PC-9 (cell line): ENCODE results near the gene EMC10. TPM values are rescaled to one million over a fixed set of nuclear protein-coding genes. Genes with fewer than 3 reads are reported as not detected.

Source experiments
- BruUV-seq: library from RNA; stranded (reverse); fragments of 400-500 nt; replicated peaks from 2 replicates; lab custom pipeline; 2021; lab: Mats Ljungman, UMichigan
- CTCF ChIA-PET: fragments of 300-600 bp; sonication (Branson Sonifier 250); formaldehyde crosslinking; loops from one replicate; lab custom pipeline; 2022; ENCODE audit warnings: antibody characterized with exemption; lab: Charles Lee
- POLR2A ChIA-PET: fragments of 300-600 bp; sonication (Branson Sonifier 250); formaldehyde crosslinking; loops from one replicate; lab custom pipeline; 2022; ENCODE audit warnings: antibody characterized with exemption; ENCODE audit not compliant: unreplicated experiment; lab: Charles Lee
- DNase-seq, 2 experiments: peaks; one replicate each; pipeline versions ENCODE4 v3.0.0 to v3.0.0-alpha.2; 2015 to 2022; ENCODE audit warnings: mixed read lengths in 1 of 2
- H2AFZ ChIP-seq: fragments of 200-600 bp; sonication (generic); 2 replicates; pipeline ENCODE4 v1.8.1; 2017; ENCODE audit warnings: antibody characterized with exemption
- H3F3A ChIP-seq: fragments of 200-600 bp; sonication (generic); 2 replicates; pipeline ENCODE4 v1.8.1; 2017; ENCODE audit warnings: antibody characterized with exemption, mild to moderate bottlenecking, low read depth; ENCODE audit not compliant: insufficient read depth
- H3K27ac ChIP-seq: fragments of 200-600 bp; sonication (generic); 2 replicates; pipeline ENCODE4 v1.6.1; 2016; ENCODE audit warnings: mixed run types
- H3K27me3 ChIP-seq: fragments of 200-600 bp; sonication (generic); 2 replicates; pipeline ENCODE4 v1.6.1; 2016; ENCODE audit warnings: low read depth, mixed run types; ENCODE audit not compliant: insufficient read depth
- H3K36me3 ChIP-seq: fragments of 200-600 bp; sonication (generic); 2 replicates; pipeline ENCODE4 v1.6.1; 2016; ENCODE audit warnings: low read depth, mixed run types
- H3K4me1 ChIP-seq: fragments of 200-600 bp; sonication (generic); replicated peaks from 2 replicates; pipeline ENCODE4 v1.6.1; 2016; ENCODE audit warnings: mixed run types; ENCODE audit not compliant: insufficient read depth
- H3K4me2 ChIP-seq: fragments of 200-600 bp; sonication (generic); 2 replicates; pipeline ENCODE4 v1.6.1; 2017; ENCODE audit warnings: mixed run types
- H3K4me3 ChIP-seq: fragments of 200-600 bp; sonication (generic); 2 replicates; pipeline ENCODE4 v1.6.1; 2016; ENCODE audit warnings: mixed run types
- H3K79me2 ChIP-seq: fragments of 200-600 bp; sonication (generic); 2 replicates; pipeline ENCODE4 v1.6.1; 2017; ENCODE audit warnings: low read depth, mixed run types
- H3K9me2 ChIP-seq: fragments of 200-600 bp; sonication (generic); 2 replicates; pipeline ENCODE4 v1.8.1; 2017; ENCODE audit warnings: mild to moderate bottlenecking; ENCODE audit not compliant: insufficient read depth
- H3K9me3 ChIP-seq: fragments of 200-600 bp; sonication (generic); 2 replicates; pipeline ENCODE4 v1.8.1; 2016; ENCODE audit warnings: low read depth; ENCODE audit not compliant: insufficient read depth
- H4K20me1 ChIP-seq: fragments of 200-600 bp; sonication (generic); 2 replicates; pipeline ENCODE4 v1.8.1; 2017; ENCODE audit not compliant: insufficient read depth
- CTCF ChIP-seq: fragments of 200-600 bp; sonication (generic); conservative IDR thresholded peaks from 2 replicates; pipeline ENCODE4 v1.6.1; 2017; ENCODE audit warnings: mixed run types, antibody characterized with exemption, mild to moderate bottlenecking, moderate library complexity
- EZH2 ChIP-seq: fragments of 200-600 bp; sonication (generic); IDR thresholded peaks from 2 replicates; pipeline ENCODE4 v1.8.0; 2017; ENCODE audit warnings: antibody characterized with exemption, low read depth
- intact Hi-C: fragments of 100-400 bp; cut with micrococcal nuclease; formaldehyde crosslinking; loops from one replicate; pipeline ENCODE4 v1.10.0; 2022; ENCODE audit not compliant: unreplicated experiment
- total RNA-seq: library from RNA; stranded (reverse); gene quantifications from 2 replicates; pipeline ENCODE4 v1.2.3, GENCODE V29; 2021

EMC10 gene
- total RNA-seq, 1 experiment from 2014 or later: 118 TPM

DNA sequence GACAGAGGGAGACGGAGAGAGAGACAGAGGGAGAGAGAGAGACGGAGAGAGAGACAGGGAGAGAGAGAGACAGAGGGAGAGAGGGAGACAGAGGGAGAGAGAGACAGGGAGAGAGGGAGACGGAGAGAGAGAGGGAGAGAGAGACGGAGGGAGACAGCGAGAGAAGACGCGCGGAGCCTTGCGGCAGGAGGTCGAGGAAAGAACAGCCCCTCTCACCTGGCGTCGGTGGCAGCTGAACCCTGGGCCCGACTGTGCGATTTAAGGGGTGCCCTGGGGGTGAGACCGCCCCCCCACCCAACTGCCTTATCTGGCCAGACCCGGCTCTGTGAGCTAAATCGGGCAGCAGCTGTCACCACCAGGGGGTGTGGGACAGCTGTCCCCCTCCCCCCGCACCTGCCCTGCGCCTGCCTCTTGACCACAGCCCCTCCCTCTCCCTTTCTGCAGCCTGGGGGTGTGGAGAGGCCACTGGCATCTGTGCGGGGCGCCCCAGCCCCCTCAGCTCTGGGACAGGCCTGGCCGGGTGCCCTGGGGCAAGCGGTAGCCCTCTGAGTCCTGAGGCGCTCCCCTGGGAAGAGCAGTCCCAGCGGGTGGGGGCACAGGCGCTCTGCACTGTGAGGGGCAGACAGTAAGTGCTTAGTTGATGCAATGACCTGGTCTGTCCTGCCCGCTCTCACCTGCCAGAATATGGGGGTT is 23.9 kb downstream of the EMC10 start:
- CTCF ChIA-PET: no interaction called here
- Histone ChIP-seq H3K27ac (no peak overlapping the region), H2AFZ (no peak overlapping the region), H3K36me3 (no peaks in the 10 kb centered on the region), H3K9me2 (no peaks in the 10 kb centered on the region), H3K4me3 (no peak overlapping the region), H3K9me3 (no peaks in the 10 kb centered on the region), H3K4me1 (no peaks in the 10 kb centered on the region), H3K79me2 (no peaks in the 10 kb centered on the region), H3K27me3 (no peaks in the 10 kb centered on the region), H3F3A (peaks cover 1% of the 10 kb centered on the region; the same call in 1 of the 2 replicates), H4K20me1 (no peaks in the 10 kb centered on the region), H3K4me2 (no peak overlapping the region)
- no TSS peak for BruUV-seq
- no peak for TF ChIP-seq EZH2
- no peak; the same call in 1 of the 2 replicates for TF ChIP-seq CTCF
- POLR2A ChIA-PET: no interaction called here
- intact Hi-C loops: no loop called here
- no peak for DNase-seq

GRCh38 chr19:50500753-50501151 is 24.4 kb downstream of the EMC10 start:
- Histone ChIP-seq H3K36me3 (no peaks in the 10 kb centered on the region), H2AFZ (no peak overlapping the region), H3K4me2 (no peak overlapping the region), H3K4me3 (no peak overlapping the region), H3K27me3 (no peaks in the 10 kb centered on the region), H3K9me3 (no peaks in the 10 kb centered on the region), H4K20me1 (no peaks in the 10 kb centered on the region), H3K79me2 (no peaks in the 10 kb centered on the region), H3K27ac (no peak overlapping the region), H3K9me2 (no peaks in the 10 kb centered on the region), H3K4me1 (no peaks in the 10 kb centered on the region), H3F3A (no peaks in the 10 kb centered on the region)
- no peak for DNase-seq
- intact Hi-C loops: no loop called here
- TF ChIP-seq CTCF (no peak), EZH2 (no peak)
- ChIA-PET CTCF (no interaction called here), POLR2A (no interaction called here)
- BruUV-seq: no TSS peak

DNA sequence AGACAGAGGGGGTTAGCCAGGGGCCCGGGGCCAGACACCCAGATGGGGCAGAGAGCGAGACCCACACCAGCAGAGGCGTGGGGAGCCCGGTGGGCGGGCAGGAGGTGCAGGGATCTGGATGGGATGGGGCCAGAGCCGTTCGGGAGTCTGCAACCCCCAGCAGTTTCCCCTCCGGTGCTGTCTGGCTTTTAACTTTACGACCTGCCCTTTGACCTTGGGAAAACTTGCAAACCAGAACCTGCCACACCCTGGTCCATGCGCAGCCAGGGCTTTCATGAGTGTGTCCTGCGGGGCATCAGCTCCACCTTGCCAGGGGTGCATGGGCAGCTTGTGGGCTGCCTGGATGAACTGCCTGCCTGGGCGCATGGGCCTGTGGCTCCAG is 24.9 kb downstream of the EMC10 start:
- no TSS peak for BruUV-seq
- Histone ChIP-seq H3F3A (no peaks in the 10 kb centered on the region), H3K4me2 (no peak overlapping the region), H3K27me3 (no peaks in the 10 kb centered on the region), H3K9me2 (no peaks in the 10 kb centered on the region), H3K36me3 (no peaks in the 10 kb centered on the region), H3K79me2 (no peaks in the 10 kb centered on the region), H3K27ac (no peak overlapping the region), H3K9me3 (no peaks in the 10 kb centered on the region), H3K4me1 (no peaks in the 10 kb centered on the region), H3K4me3 (no peak overlapping the region), H2AFZ (no peak overlapping the region), H4K20me1 (no peaks in the 10 kb centered on the region)
- TF ChIP-seq EZH2: no peak
- TF ChIP-seq CTCF: no peak
- intact Hi-C loops: no loop called here
- ChIA-PET CTCF (no interaction called here), POLR2A (no interaction called here)
- DNase-seq: no peak
